WTC11 (cell line): ENCODE data around the gene SLC25A23. TPM values are rescaled to one million over a fixed set of nuclear protein-coding genes. Genes with fewer than 3 reads are reported as not detected.

ENCODE experiments used
- ATAC-seq: fragments of 200-7000 bp; cut with Tn5 transposase; 2 replicates; pipeline ENCODE4 v1.10.0; 2021; ENCODE audit warnings: mild to moderate bottlenecking, moderate library complexity
- CTCF ChIA-PET: fragments of 300-600 bp; sonication (Branson Sonifier 250); formaldehyde crosslinking; loops from one replicate; lab custom pipeline; 2021; ENCODE audit warnings: antibody characterized with exemption; lab: Charles Lee
- POLR2A ChIA-PET: fragments of 350-600 bp; sonication (Branson Sonifier 250); formaldehyde crosslinking; loops from one replicate; lab custom pipeline; 2021; ENCODE audit warnings: antibody characterized with exemption; lab: Charles Lee
- DNase-seq: peaks from one replicate; pipeline ENCODE4 v3.0.0; 2021; ENCODE audit warnings: low spot score
- H3K27ac Mint-ChIP-seq: 2 replicates; pipeline ENCODE4 v1.8.0; 2021; ENCODE audit warnings: mixed read lengths
- H3K27me3 Mint-ChIP-seq: 2 replicates; pipeline ENCODE4 v1.8.0; 2021; ENCODE audit warnings: low read depth, mild to moderate bottlenecking, moderate library complexity, mixed read lengths
- H3K36me3 Mint-ChIP-seq: 2 replicates; pipeline ENCODE4 v1.8.0; 2021; ENCODE audit warnings: mixed read lengths
- H3K4me1 Mint-ChIP-seq: 2 replicates; pipeline ENCODE4 v1.8.0; 2022; ENCODE audit warnings: mixed read lengths
- H3K4me3 Mint-ChIP-seq: 2 replicates; pipeline ENCODE4 v1.8.0; 2021; ENCODE audit warnings: mild to moderate bottlenecking, moderate library complexity, mixed read lengths
- H3K9me3 Mint-ChIP-seq: 2 replicates; pipeline ENCODE4 v1.8.0; 2021; ENCODE audit warnings: mixed read lengths
- CREB1 ChIP-seq: sonication (generic); formaldehyde crosslinking; IDR thresholded peaks from 2 replicates; pipeline ENCODE4 v1.8.0; 2023; ENCODE audit warnings: mild to moderate bottlenecking, missing genetic modification reagents
- EMX1 ChIP-seq: fragments of 250-450 bp; sonication (Bioruptor Pico); IDR thresholded peaks from 2 replicates; pipeline ENCODE4 v1.8.0; 2021; ENCODE audit warnings: mild to moderate bottlenecking
- ESRRA ChIP-seq: sonication (generic); formaldehyde crosslinking; IDR thresholded peaks from 2 replicates; pipeline ENCODE4 v1.8.1; 2022; ENCODE audit warnings: mild to moderate bottlenecking, missing genetic modification reagents, borderline replicate concordance
- IRF2 ChIP-seq: sonication (generic); formaldehyde crosslinking; IDR thresholded peaks from 2 replicates; pipeline ENCODE4 v1.8.0; 2022; ENCODE audit warnings: low read depth, missing genetic modification reagents, borderline replicate concordance
- SMAD3 ChIP-seq: sonication (generic); formaldehyde crosslinking; IDR thresholded peaks from 2 replicates; pipeline ENCODE4 v1.8.0; 2022; ENCODE audit warnings: missing genetic modification reagents, mild to moderate bottlenecking, borderline replicate concordance
- TEAD4 ChIP-seq: sonication (generic); formaldehyde crosslinking; IDR thresholded peaks from 2 replicates; pipeline ENCODE4 v1.8.0; 2022; ENCODE audit warnings: mild to moderate bottlenecking, missing genetic modification reagents
- ZNF263 ChIP-seq: sonication (generic); formaldehyde crosslinking; IDR thresholded peaks from 2 replicates; pipeline ENCODE4 v1.8.1; 2022; ENCODE audit warnings: low read depth, mild to moderate bottlenecking, moderate library complexity, missing genetic modification reagents
- ZNF317 ChIP-seq: sonication (generic); formaldehyde crosslinking; IDR thresholded peaks from 2 replicates; pipeline ENCODE4 v1.8.1; 2023; ENCODE audit warnings: low read depth, mild to moderate bottlenecking, moderate library complexity, missing genetic modification reagents, borderline replicate concordance
- ZNF396 ChIP-seq: fragments of 250-450 bp; sonication (Bioruptor Pico); IDR thresholded peaks from 2 replicates; pipeline ENCODE4 v1.8.0; 2021; ENCODE audit warnings: mild to moderate bottlenecking, moderate library complexity, borderline replicate concordance
- total RNA-seq: library from RNA; stranded (reverse); gene quantifications from 3 replicates; pipeline ENCODE4 v1.2.3, GENCODE V29; 2021
- TF ChIP-seq, protein P1 (sequence below): sonication (generic); formaldehyde crosslinking; IDR thresholded peaks from 2 replicates; pipeline ENCODE4 v1.8.1; 2023; ENCODE audit warnings: mild to moderate bottlenecking, missing genetic modification reagents, borderline replicate concordance
- TF ChIP-seq, protein P2 (sequence below): fragments of 250-450 bp; sonication (Bioruptor Pico); IDR thresholded peaks from 2 replicates; pipeline ENCODE4 v1.9.0; 2021; ENCODE audit warnings: mild to moderate bottlenecking
- TF ChIP-seq, protein P3 (sequence below): sonication (generic); formaldehyde crosslinking; IDR thresholded peaks from 2 replicates; pipeline ENCODE4 v1.8.1; 2023; ENCODE audit warnings: mild to moderate bottlenecking, moderate library complexity, missing genetic modification reagents
- TF ChIP-seq, protein P4 (sequence below): sonication (generic); formaldehyde crosslinking; IDR thresholded peaks from 2 replicates; pipeline ENCODE4 v1.8.1; 2023; ENCODE audit warnings: mild to moderate bottlenecking, missing genetic modification reagents
- TF ChIP-seq, protein P5 (sequence below): sonication (generic); formaldehyde crosslinking; IDR thresholded peaks from 2 replicates; pipeline ENCODE4 v1.8.0; 2022; ENCODE audit warnings: mild to moderate bottlenecking, missing genetic modification reagents
- TF ChIP-seq, protein P6 (sequence below): sonication (generic); formaldehyde crosslinking; IDR thresholded peaks from 2 replicates; pipeline ENCODE4 v1.8.1; 2023; ENCODE audit warnings: mild to moderate bottlenecking, missing genetic modification reagents, moderate library complexity
- TF ChIP-seq, protein P7 (sequence below): sonication (generic); formaldehyde crosslinking; IDR thresholded peaks from 2 replicates; pipeline ENCODE4 v1.8.0; 2023; ENCODE audit warnings: missing genetic modification reagents
- TF ChIP-seq, protein P8 (sequence below): fragments of 250-450 bp; sonication (Bioruptor Pico); IDR thresholded peaks from 2 replicates; pipeline ENCODE4 v1.8.0; 2021; ENCODE audit warnings: mild to moderate bottlenecking

Gene SLC25A23
- total RNA-seq, 1 experiment from 2014 or later = 63.6 TPM

DNA sequence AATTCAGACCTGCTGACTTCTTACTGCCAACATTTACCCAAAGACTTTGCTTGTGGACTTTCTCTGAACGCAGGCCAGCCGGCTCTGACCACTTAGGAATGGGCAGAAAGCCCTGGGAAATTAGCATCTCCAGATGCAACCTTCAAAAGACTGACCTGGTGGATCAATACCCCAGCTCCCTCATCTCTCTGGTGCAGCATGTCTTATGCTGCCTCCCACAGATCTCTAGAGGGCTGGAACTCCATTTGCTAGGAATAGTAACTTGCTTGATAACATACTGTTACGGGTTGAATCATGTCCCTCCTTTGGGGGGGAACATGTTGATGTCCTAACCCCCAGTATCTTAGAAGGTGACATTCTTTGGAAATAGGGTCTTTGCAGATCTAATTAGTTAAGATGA is 13.1 kb downstream of the SLC25A23 start:
- ATAC-seq (no peak), DNase-seq (no peak)
- Mint-ChIP-seq H3K36me3 (peaks cover 15% of the 10 kb centered on the region), H3K4me3 (no peak overlapping the region), H3K27me3 (no peaks in the 10 kb centered on the region), H3K9me3 (0 out of 2 replicates have a peak, but pooled peaks cover 2% of the 10 kb centered on the region), H3K27ac (peak overlapping the region; percentile 8; the same call in 1 of the 2 replicates), H3K4me1 (no peaks in the 10 kb centered on the region)
- TF ChIP-seq, protein P1, sequence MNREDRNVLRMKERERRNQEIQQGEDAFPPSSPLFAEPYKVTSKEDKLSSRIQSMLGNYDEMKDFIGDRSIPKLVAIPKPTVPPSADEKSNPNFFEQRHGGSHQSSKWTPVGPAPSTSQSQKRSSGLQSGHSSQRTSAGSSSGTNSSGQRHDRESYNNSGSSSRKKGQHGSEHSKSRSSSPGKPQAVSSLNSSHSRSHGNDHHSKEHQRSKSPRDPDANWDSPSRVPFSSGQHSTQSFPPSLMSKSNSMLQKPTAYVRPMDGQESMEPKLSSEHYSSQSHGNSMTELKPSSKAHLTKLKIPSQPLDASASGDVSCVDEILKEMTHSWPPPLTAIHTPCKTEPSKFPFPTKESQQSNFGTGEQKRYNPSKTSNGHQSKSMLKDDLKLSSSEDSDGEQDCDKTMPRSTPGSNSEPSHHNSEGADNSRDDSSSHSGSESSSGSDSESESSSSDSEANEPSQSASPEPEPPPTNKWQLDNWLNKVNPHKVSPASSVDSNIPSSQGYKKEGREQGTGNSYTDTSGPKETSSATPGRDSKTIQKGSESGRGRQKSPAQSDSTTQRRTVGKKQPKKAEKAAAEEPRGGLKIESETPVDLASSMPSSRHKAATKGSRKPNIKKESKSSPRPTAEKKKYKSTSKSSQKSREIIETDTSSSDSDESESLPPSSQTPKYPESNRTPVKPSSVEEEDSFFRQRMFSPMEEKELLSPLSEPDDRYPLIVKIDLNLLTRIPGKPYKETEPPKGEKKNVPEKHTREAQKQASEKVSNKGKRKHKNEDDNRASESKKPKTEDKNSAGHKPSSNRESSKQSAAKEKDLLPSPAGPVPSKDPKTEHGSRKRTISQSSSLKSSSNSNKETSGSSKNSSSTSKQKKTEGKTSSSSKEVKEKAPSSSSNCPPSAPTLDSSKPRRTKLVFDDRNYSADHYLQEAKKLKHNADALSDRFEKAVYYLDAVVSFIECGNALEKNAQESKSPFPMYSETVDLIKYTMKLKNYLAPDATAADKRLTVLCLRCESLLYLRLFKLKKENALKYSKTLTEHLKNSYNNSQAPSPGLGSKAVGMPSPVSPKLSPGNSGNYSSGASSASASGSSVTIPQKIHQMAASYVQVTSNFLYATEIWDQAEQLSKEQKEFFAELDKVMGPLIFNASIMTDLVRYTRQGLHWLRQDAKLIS = no peak
- TF ChIP-seq TEAD4 (CRISPR knock-in tag) = no peak
- TF ChIP-seq, protein P2, sequence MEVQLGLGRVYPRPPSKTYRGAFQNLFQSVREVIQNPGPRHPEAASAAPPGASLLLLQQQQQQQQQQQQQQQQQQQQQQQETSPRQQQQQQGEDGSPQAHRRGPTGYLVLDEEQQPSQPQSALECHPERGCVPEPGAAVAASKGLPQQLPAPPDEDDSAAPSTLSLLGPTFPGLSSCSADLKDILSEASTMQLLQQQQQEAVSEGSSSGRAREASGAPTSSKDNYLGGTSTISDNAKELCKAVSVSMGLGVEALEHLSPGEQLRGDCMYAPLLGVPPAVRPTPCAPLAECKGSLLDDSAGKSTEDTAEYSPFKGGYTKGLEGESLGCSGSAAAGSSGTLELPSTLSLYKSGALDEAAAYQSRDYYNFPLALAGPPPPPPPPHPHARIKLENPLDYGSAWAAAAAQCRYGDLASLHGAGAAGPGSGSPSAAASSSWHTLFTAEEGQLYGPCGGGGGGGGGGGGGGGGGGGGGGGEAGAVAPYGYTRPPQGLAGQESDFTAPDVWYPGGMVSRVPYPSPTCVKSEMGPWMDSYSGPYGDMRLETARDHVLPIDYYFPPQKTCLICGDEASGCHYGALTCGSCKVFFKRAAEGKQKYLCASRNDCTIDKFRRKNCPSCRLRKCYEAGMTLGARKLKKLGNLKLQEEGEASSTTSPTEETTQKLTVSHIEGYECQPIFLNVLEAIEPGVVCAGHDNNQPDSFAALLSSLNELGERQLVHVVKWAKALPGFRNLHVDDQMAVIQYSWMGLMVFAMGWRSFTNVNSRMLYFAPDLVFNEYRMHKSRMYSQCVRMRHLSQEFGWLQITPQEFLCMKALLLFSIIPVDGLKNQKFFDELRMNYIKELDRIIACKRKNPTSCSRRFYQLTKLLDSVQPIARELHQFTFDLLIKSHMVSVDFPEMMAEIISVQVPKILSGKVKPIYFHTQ (CRISPR knock-in tag) = no peak
- TF ChIP-seq, protein P3, sequence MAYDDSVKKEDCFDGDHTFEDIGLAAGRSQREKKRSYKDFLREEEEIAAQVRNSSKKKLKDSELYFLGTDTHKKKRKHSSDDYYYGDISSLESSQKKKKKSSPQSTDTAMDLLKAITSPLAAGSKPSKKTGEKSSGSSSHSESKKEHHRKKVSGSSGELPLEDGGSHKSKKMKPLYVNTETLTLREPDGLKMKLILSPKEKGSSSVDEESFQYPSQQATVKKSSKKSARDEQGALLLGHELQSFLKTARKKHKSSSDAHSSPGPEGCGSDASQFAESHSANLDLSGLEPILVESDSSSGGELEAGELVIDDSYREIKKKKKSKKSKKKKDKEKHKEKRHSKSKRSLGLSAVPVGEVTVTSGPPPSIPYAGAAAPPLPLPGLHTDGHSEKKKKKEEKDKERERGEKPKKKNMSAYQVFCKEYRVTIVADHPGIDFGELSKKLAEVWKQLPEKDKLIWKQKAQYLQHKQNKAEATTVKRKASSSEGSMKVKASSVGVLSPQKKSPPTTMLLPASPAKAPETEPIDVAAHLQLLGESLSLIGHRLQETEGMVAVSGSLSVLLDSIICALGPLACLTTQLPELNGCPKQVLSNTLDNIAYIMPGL = no peak
- no peak for TF ChIP-seq ZNF263
- TF ChIP-seq, protein P4, sequence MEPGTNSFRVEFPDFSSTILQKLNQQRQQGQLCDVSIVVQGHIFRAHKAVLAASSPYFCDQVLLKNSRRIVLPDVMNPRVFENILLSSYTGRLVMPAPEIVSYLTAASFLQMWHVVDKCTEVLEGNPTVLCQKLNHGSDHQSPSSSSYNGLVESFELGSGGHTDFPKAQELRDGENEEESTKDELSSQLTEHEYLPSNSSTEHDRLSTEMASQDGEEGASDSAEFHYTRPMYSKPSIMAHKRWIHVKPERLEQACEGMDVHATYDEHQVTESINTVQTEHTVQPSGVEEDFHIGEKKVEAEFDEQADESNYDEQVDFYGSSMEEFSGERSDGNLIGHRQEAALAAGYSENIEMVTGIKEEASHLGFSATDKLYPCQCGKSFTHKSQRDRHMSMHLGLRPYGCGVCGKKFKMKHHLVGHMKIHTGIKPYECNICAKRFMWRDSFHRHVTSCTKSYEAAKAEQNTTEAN (CRISPR knock-in tag) = no peak
- no peak for TF ChIP-seq ZNF396 (CRISPR knock-in tag)
- no peak for TF ChIP-seq ZNF317 (CRISPR knock-in tag)
- TF ChIP-seq, protein P5, sequence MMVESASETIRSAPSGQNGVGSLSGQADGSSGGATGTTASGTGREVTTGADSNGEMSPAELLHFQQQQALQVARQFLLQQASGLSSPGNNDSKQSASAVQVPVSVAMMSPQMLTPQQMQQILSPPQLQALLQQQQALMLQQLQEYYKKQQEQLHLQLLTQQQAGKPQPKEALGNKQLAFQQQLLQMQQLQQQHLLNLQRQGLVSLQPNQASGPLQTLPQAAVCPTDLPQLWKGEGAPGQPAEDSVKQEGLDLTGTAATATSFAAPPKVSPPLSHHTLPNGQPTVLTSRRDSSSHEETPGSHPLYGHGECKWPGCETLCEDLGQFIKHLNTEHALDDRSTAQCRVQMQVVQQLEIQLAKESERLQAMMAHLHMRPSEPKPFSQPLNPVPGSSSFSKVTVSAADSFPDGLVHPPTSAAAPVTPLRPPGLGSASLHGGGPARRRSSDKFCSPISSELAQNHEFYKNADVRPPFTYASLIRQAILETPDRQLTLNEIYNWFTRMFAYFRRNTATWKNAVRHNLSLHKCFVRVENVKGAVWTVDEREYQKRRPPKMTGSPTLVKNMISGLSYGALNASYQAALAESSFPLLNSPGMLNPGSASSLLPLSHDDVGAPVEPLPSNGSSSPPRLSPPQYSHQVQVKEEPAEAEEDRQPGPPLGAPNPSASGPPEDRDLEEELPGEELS = no peak
- no peak for TF ChIP-seq IRF2 (CRISPR knock-in tag)
- TF ChIP-seq, protein P6, sequence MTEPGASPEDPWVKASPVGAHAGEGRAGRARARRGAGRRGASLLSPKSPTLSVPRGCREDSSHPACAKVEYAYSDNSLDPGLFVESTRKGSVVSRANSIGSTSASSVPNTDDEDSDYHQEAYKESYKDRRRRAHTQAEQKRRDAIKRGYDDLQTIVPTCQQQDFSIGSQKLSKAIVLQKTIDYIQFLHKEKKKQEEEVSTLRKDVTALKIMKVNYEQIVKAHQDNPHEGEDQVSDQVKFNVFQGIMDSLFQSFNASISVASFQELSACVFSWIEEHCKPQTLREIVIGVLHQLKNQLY = no peak
- TF ChIP-seq, protein P7, sequence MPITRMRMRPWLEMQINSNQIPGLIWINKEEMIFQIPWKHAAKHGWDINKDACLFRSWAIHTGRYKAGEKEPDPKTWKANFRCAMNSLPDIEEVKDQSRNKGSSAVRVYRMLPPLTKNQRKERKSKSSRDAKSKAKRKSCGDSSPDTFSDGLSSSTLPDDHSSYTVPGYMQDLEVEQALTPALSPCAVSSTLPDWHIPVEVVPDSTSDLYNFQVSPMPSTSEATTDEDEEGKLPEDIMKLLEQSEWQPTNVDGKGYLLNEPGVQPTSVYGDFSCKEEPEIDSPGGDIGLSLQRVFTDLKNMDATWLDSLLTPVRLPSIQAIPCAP (CRISPR knock-in tag) = no peak
- TF ChIP-seq SMAD3 = no peak
- no peak for TF ChIP-seq ESRRA
- TF ChIP-seq CREB1 (CRISPR knock-in tag) = no peak
- TF ChIP-seq EMX1 (CRISPR knock-in tag) = no peak
- TF ChIP-seq, protein P8, sequence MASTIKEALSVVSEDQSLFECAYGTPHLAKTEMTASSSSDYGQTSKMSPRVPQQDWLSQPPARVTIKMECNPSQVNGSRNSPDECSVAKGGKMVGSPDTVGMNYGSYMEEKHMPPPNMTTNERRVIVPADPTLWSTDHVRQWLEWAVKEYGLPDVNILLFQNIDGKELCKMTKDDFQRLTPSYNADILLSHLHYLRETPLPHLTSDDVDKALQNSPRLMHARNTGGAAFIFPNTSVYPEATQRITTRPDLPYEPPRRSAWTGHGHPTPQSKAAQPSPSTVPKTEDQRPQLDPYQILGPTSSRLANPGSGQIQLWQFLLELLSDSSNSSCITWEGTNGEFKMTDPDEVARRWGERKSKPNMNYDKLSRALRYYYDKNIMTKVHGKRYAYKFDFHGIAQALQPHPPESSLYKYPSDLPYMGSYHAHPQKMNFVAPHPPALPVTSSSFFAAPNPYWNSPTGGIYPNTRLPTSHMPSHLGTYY (CRISPR knock-in tag) = no peak
- POLR2A ChIA-PET = no interaction called here
- CTCF ChIA-PET = interaction anchor here (0.6 kb wide), 1 partner anchor 223 kb away, joined by 3 read pairs; no protein-coding TSS in a partner anchor
